Stimulated activated CD4-positive, alpha-beta T cell treated with anti-CD3 and anti-CD28 coated beads, Interleukin-4, amount 100 ng/mL, for 48 hours (primary cell): ENCODE data around the gene NT5C3B.
"Not testable (repeated sequence)": the region's sequence is repeated elsewhere in the genome, so short reads cannot be mapped to it uniquely, and the experiment has no call there.

Experiments
- DNase-seq, 2 donors: peaks; one replicate each; pipeline ENCODE4 v3.0.0-alpha.2; 2020; ENCODE audit warnings: low read depth in 2 of 2

The NT5C3B gene

DNA sequence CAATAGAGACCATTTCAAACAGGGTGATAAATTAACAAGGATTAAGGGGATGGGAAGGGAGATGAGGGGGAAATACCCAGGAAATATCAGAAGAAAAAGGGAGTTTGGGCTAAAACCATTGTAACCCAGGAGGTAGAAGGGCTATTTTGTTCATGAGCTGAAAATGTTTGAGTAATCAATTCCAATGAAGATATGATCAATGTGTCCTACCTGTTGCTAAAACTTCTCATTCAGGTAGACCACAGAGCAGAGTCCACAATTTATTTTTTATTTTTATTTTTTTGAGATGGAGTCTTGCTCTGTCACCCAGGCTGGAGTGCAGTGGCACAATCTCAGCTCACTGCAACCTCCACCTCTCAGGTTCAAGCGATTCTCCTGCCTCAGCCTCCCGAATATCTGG, 3.4 kb upstream of the NT5C3B start:
- DNase-seq, result not testable (repeated sequence)

DNA sequence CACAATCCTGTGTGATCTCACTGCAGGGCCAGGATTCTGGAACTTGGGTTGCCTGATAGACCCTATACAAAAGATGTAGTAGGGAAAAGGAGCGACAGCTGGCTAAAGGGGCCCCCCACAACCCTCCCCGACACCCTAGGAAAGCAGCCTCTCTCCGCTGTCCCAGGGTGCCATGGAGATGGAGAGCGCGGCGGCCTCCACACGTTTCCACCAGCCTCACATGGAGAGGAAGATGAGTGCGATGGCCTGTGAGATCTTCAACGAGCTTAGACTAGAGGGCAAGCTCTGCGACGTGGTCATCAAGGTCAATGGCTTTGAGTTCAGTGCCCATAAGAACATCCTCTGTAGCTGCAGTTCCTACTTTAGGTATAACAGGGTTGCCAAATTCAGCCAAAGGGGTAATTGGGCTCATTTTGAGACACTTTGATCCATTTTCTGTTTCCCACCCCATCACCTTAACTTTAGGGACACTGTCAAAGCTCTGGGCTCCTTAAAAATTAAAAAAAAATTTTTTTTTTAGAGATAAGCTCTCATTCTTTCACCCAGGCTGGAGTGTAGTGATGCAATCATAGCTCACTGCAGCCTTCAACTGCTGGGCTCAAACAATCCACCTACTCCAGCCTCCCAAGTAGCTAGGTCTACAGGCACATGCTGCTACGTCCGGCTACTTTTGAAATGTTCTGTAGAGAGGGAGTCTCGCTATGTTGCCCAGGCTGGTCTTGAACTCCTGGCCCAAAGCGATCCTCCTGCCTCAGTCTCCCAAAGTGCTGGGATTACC, 1.9 kb upstream of the NT5C3B start, which contains the start of gene KLHL10:
TSS of gene KLHL10 (plus strand) at position 65 of the 778 bp plus-strand sequence. CDS start at position 173, 108 bp downstream.
- no peak for DNase-seq

GRCh38 chr17:41836550-41837196, 641 bp upstream of the NT5C3B start:
- DNase-seq, result no peak

- no peak for DNase-seq
Measured at GRCh38 chr17:41835214-41835799, 725 bp downstream of the NT5C3B start.

GRCh38 chr17:41829961-41830360, 6.1 kb downstream of the NT5C3B start:
- not testable (repeated sequence) for DNase-seq

DNA sequence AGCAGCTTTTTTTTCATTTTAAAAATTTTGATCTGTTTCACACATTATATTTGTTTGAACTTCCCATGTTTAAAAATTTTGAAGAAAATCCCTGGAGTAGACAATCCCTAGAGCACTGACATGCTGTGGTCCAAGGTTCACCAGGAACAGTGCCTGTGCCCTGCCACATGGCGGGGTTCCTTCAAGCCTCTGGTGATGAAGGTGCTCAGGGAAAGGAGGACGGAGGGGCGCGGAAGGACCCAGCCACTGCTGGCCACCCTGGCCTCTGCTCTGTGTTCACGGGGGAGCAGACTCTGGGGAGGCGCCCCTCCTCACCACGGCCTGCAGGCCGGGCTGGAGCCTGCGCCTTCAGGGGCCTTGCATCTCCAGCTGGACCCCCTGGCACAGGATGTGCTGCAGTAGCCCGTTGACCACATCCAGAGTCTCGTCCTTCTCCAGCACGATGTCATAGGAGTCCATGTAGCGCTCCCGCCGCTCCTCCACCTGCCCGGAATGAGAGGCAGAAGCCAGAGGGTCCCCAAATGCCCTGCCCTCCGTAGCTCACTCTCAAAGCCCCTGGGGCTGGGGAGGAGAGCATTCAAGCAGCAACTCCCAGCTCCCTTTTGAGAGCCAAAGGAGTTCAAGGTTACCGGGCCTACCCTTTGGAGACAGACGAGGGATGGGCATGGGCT, 10.7 kb downstream of the NT5C3B start:
- DNase-seq, result no peak

DNA sequence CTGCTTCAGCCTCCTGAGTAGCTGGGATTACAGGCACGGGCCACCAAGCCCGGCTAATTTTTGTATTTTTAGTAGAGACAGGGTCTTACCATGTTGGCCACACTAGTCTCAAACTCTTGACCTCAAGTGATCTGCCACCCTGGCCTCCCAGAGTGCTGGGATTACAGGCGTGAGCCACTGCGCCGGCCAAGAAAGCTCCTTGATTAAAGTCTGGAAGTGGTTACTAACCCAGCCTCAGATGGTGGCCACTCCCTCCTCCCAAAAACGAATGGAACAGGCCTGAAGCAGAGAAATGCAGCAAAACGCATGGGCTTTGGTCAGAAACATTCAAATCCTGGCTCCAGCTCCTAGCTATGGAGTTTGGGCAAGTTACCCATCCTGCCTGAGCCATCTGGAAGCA, 11.9 kb downstream of the NT5C3B start:
- no peak for DNase-seq

DNA sequence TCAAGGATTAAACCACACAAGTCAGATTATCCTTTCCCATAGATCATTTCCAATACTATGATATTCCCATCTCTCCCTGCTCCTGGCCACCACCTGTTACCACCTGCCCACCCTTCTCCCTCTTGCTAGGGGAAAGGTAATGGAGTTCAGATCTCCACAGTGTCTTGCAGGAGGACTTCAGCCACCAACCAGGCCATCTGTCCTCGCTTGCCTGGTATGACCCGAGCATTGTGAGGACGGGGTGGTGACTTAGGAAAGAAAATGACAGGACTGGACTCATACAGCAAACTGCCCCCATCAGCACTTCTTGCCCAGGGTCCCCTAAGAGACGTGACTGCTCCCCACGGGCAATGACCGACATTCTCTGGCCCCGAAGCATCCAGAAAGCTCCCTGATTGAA, 12.5 kb downstream of the NT5C3B start:
- DNase-seq, result no peak

DNA sequence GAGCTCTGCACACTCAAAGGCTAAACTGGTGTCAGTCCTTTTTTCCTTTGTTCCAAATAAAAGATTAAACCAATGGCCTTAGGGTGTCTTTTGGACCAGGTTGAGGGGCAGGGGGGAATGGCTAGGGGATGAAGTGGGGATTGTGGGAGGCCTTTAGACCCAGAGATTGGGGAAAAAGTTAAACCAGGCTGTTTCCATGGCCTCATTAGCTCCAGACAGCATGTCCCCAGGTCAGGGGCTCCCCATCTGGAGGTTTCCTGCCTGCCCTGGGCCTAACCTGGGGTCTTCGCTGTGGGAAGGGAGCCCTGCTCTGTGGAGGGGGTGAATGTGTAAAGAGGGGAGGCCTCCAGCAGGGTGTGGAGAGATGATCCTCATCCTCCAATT, 12.9 kb downstream of the NT5C3B start:
- DNase-seq, result no peak

- DNase-seq, result no peak
Measured at GRCh38 chr17:41822216-41823140, 13.6 kb downstream of the NT5C3B start.

DNA sequence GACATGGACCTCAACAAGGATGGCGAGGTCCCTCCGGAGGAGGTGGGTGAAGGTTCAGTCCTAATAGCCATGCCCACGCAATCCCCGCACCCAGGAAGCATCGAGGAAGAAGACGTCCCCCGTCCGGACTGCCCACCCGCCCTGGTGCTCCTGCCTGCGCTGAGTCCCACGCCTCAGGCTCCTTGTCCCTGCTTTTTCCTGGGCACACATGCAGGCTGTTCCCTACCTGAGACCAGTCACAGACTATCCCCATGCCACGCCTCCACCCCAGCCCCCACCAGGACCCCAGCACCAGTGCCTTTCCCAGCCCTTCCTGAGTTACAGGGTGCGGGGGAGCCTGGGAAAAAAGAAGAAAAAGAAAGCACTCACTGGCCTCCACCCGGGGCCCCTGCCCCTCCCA, 14.3 kb downstream of the NT5C3B start:
- DNase-seq, result no peak

DNA sequence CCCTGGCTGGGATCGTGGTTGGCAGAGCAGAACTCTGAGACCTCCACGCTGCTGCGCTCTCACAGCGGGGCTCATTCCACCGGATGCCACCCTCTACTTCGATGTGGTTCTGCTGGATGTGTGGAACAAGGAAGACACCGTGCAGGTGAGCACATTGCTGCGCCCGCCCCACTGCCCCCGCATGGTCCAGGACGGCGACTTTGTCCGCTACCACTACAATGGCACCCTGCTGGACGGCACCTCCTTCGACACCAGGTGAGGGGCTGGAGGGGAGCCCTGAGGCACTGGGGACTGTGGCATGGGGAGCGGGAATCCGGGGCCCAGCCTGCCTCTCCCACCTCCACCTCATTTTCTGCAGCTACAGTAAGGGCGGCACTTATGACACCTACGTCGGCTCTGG, 18.0 kb downstream of the NT5C3B start:
- no peak for DNase-seq

DNA sequence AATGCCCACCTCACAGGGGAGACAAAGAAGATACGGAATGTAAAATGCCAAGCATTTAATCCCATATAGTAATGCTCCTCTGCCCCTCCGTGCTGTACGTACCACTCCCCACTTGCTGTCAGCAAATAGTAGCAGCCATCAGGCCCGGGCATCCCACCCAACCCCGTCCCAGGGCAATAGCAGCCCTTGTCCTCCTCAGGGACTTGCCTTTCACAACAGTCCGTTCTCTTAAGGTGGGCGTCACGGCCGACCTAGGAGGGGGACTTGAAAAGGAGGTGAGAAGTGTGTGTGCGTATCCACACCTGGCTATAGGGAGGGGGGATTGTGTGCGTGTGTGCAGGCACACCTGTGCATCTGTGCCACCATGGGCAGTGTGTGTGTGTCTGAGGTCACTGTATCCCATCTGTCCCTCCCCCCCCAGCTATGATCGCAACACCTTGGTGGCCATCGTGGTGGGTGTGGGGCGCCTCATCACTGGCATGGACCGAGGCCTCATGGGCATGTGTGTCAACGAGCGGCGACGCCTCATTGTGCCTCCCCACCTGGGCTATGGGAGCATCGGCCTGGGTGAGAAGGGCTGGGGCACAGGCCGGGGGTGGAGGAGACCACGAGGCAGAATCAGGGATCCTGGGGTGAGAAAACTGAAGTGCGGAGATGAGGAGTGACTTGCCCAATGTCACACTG, 19.3 kb downstream of the NT5C3B start:
- no peak for DNase-seq

- no peak for DNase-seq
Measured at GRCh38 chr17:41814195-41814594, 21.8 kb downstream of the NT5C3B start.

GRCh38 chr17:41813699-41814124, 22.3 kb downstream of the NT5C3B start:
- no peak for DNase-seq

- DNase-seq, result no peak
Measured at GRCh38 chr17:41813152-41813680, 22.8 kb downstream of the NT5C3B start.

- peak in 1 of 2 donors; percentile 8 for DNase-seq
Measured at GRCh38 chr17:41812381-41813151, 23.5 kb downstream of the NT5C3B start, which contains the start of gene FKBP10. Gene FKBP10, plus strand, starts transcription at chr17:41813004. Its CDS starts 31 bp downstream, at chr17:41813035.

DNA sequence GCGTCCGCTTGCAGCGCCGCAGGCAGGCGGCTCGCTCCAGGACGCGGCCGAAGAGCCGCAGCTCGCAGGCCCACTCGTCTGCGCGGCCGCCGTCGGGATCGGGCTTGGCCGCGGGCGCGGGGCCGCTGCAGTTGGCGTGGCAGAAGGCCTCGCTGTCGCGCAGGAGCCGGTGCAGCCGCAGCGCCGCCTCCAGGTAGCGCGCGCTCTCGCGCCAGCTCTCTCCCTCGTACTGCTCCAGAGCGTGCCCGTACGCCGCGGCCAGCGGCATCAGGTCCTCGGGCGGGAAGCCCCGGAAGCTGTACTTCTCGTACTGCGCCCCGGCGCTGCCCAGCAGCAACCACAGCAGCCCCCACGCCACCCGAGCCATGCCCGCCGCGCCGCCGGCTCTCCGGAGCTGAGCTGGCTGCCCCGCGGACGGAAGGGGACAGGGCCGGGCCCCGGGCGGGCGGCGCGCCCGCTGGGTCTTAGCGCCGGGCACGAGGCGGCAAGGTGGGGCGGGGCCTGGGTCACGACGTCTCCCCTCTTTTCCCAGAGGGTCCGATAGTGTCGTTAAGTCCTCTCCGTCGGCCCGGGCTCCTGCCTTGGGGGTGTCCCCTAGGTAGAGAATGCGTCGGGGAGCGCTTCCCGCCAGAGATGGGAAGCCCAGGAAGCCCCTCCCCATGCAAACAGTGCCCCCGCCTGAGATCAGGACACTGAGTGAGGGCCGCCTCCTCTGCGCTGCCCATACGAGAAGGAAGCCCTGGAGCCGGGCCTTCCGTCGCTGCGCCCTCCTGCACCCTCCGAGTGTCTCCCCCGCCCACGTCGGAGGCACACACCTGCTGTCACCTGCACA, 24.3 kb downstream of the NT5C3B start, which contains the start of gene P3H4:
TSS of gene P3H4 (minus strand) at position 401 of the 832 bp plus-strand sequence. CDS start at position 367, 34 bp downstream.
- peak; percentile 59 for DNase-seq
